Endothelial cell of umbilical vein (primary cell): Measurements from ENCODE around the gene SLC41A3. TPM values are rescaled to one million over a fixed set of nuclear protein-coding genes. Genes with fewer than 3 reads are reported as not detected.

ENCODE experiments used
- BruUV-seq: library from RNA; stranded (reverse); fragments of 400-500 nt; replicated peaks from 2 replicates; lab custom pipeline; 2021; lab: Mats Ljungman, UMichigan
- CTCF ChIA-PET: fragments of 300-600, 350-600 bp; sonication (Branson Sonifier 250); formaldehyde crosslinking; loops from one replicate; lab custom pipeline; 2021; ENCODE audit warnings: antibody characterized with exemption, inconsistent platforms; lab: Charles Lee
- POLR2A ChIA-PET: fragments of 300-600, 350-600 bp; sonication (Branson Sonifier 250); formaldehyde crosslinking; loops from one replicate; lab custom pipeline; 2021; ENCODE audit warnings: antibody characterized with exemption, inconsistent platforms; lab: Charles Lee
- DNase-seq: peaks from one replicate; pipeline ENCODE4 v3.0.0-alpha.2; 2011; ENCODE audit warnings: low read depth, low spot score
- FAIRE-seq: peaks from 2 replicates; lab custom pipeline; 2011; peaks lifted over from hg19 to GRCh38; lab: Jason Lieb, UNC
- H2AFZ ChIP-seq: 2 replicates; pipeline ENCODE4 v1.6.0; 2012; ENCODE audit warnings: low read depth, low read length, control low read depth, inconsistent platforms
- H3K27ac ChIP-seq: 2 replicates; pipeline ENCODE4 v1.5.1; 2011; ENCODE audit warnings: low read depth, mild to moderate bottlenecking, control low read depth, low read length, moderate library complexity; ENCODE audit not compliant: insufficient read depth
- H3K27me3 ChIP-seq, 2 experiments: 2 replicates each; pipeline versions ENCODE4 v1.6.0 to v1.6.1; 2011; ENCODE audit warnings: low read length in 2 of 2, mixed read lengths in 1 of 2; ENCODE audit not compliant: control insufficient read depth in 2 of 2, insufficient read depth in 2 of 2
- H3K36me3 ChIP-seq, 2 experiments: 2 replicates in 1 of 2; 3 replicates in 1 of 2; pipeline ENCODE4 v1.5.1; 2011; ENCODE audit warnings: low read length in 2 of 2, mild to moderate bottlenecking in 1 of 2, moderate library complexity in 1 of 2; ENCODE audit not compliant: control insufficient read depth in 2 of 2, insufficient read depth in 2 of 2; ENCODE audit errors: extremely low read depth in 1 of 2
- H3K4me1 ChIP-seq: 3 replicates; pipeline ENCODE4 v1.5.1; 2011; ENCODE audit warnings: mild to moderate bottlenecking, low read length; ENCODE audit not compliant: control insufficient read depth, insufficient read depth; ENCODE audit errors: extremely low read depth
- H3K4me2 ChIP-seq: 2 replicates; pipeline ENCODE4 v1.6.1; 2011; ENCODE audit warnings: low read length, control low read depth, mixed read lengths; ENCODE audit not compliant: insufficient read depth
- H3K4me3 ChIP-seq, 3 experiments: fragments of 200-600 bp in 1 of 3; sonication (generic), shearing (Covaris generic) in 1 of 3; replicated peaks in 1 of 3; 2 replicates each; pipeline ENCODE4 v1.5.1; 2011 to 2016; ENCODE audit warnings: control low read depth in 3 of 3, low read length in 3 of 3, mild to moderate bottlenecking in 2 of 3, inconsistent platforms in 1 of 3, low read depth in 1 of 3, moderate library complexity in 1 of 3; ENCODE audit not compliant: insufficient read depth in 1 of 3
- H3K79me2 ChIP-seq: 2 replicates; pipeline ENCODE4 v1.6.0; 2012; ENCODE audit warnings: low read length, inconsistent platforms; ENCODE audit not compliant: control insufficient read depth, insufficient read depth
- H3K9ac ChIP-seq: replicated peaks from 2 replicates; pipeline ENCODE3; 2011; ENCODE audit warnings: low read length, control low read depth; ENCODE audit not compliant: insufficient read depth; ENCODE audit errors: extremely low read depth
- H3K9me1 ChIP-seq: replicated peaks from 3 replicates; pipeline ENCODE4 v1.6.0; 2011; ENCODE audit warnings: mild to moderate bottlenecking, low read length; ENCODE audit not compliant: control insufficient read depth, insufficient read depth; ENCODE audit errors: extremely low read depth
- H3K9me3 ChIP-seq: replicated peaks from 2 replicates; pipeline ENCODE4 v1.5.1; 2012; ENCODE audit warnings: low read length, inconsistent platforms; ENCODE audit not compliant: control insufficient read depth, insufficient read depth
- H4K20me1 ChIP-seq: replicated peaks from 2 replicates; pipeline ENCODE3; 2011; ENCODE audit warnings: mild to moderate bottlenecking, low read length; ENCODE audit not compliant: control insufficient read depth, insufficient read depth; ENCODE audit errors: extremely low read depth
- EZH2 ChIP-seq: IDR thresholded peaks from 2 replicates; pipeline ENCODE4 v1.6.1; 2012; ENCODE audit warnings: borderline replicate concordance, low read depth, mild to moderate bottlenecking, moderate library complexity, low read length, inconsistent platforms; ENCODE audit not compliant: severe bottlenecking
- FOS ChIP-seq: IDR thresholded peaks from 2 replicates; pipeline ENCODE4 v1.6.1; 2011; ENCODE audit warnings: mild to moderate bottlenecking, low read length, moderate library complexity, borderline replicate concordance; ENCODE audit not compliant: insufficient read depth
- GATA2 ChIP-seq: IDR thresholded peaks from 2 replicates; pipeline ENCODE4 v1.7.0; 2011; ENCODE audit warnings: low read depth, mild to moderate bottlenecking, moderate library complexity, mixed read lengths, low read length; ENCODE audit not compliant: insufficient read length, insufficient read depth
- JUN ChIP-seq: IDR thresholded peaks from 2 replicates; pipeline ENCODE4 v1.6.1; 2011; ENCODE audit warnings: borderline replicate concordance, low read depth; ENCODE audit not compliant: insufficient read length, insufficient read depth
- MYC ChIP-seq: IDR thresholded peaks from one replicate; pipeline ENCODE4 v1.6.1; 2011; ENCODE audit warnings: mild to moderate bottlenecking, low read depth, low read length
- POLR2A ChIP-seq: IDR thresholded peaks from 2 replicates; pipeline ENCODE4 v1.6.1; 2012; ENCODE audit warnings: low read depth, mild to moderate bottlenecking, control low read depth, low read length
- POLR2AphosphoS5 ChIP-seq: IDR thresholded peaks from 2 replicates; pipeline ENCODE4 v1.6.1; 2012; ENCODE audit warnings: low read depth, mild to moderate bottlenecking, control low read depth, low read length, moderate library complexity; ENCODE audit not compliant: insufficient read depth
- dilution Hi-C: fragments of 300-500 bp; cut with MboI; formaldehyde crosslinking; loops from one replicate; pipeline ENCODE4 v1.15.0; 2019; ENCODE audit warnings: low sequenced_read_pairs; ENCODE audit not compliant: extremely low pct_ligation_motif_present
- intact Hi-C: fragments of 100-400 bp; cut with micrococcal nuclease; formaldehyde crosslinking; loops from one replicate; pipeline ENCODE4 v1.10.0; 2022
- polyA plus RNA-seq, 4 experiments: library from polyadenylated mRNA; depleted of rRNA in 3 of 4; stranded (reverse) in 3 of 4; unstranded in 1 of 4; fragments of >200 nt; gene quantifications; 2 replicates each; pipeline versions ENCODE4 v1.2.1 to v1.2.3, GENCODE V29; 2011 to 2012; ENCODE audit warnings: missing spikeins in 1 of 4
- total RNA-seq: library from RNA; stranded (reverse); gene quantifications from 2 replicates; pipeline ENCODE4 v1.2.3, GENCODE V29; 2021
- TF ChIP-seq, protein P1 (sequence below), 2 donors: IDR thresholded peaks; 1 replicate in 1 of 2; 2 replicates in 1 of 2; pipeline ENCODE4 v1.5.1; 2011; ENCODE audit warnings: low read length in 2 of 2, mild to moderate bottlenecking in 2 of 2, moderate library complexity in 2 of 2, control low read depth in 1 of 2, inconsistent platforms in 1 of 2, low read depth in 1 of 2; ENCODE audit not compliant: insufficient read depth in 1 of 2; ENCODE audit errors: extremely low read depth in 1 of 2
- TF ChIP-seq, protein P2 (sequence below): IDR thresholded peaks from 2 replicates; pipeline ENCODE4 v1.6.1; 2011; ENCODE audit not compliant: insufficient read depth, insufficient read length

Gene SLC41A3
- total and polyA plus RNA-seq, 2 donors (not counting 3 experiments of a cell fraction or from before 2014, with no cell fraction given): 52.5 to 118 TPM

DNA sequence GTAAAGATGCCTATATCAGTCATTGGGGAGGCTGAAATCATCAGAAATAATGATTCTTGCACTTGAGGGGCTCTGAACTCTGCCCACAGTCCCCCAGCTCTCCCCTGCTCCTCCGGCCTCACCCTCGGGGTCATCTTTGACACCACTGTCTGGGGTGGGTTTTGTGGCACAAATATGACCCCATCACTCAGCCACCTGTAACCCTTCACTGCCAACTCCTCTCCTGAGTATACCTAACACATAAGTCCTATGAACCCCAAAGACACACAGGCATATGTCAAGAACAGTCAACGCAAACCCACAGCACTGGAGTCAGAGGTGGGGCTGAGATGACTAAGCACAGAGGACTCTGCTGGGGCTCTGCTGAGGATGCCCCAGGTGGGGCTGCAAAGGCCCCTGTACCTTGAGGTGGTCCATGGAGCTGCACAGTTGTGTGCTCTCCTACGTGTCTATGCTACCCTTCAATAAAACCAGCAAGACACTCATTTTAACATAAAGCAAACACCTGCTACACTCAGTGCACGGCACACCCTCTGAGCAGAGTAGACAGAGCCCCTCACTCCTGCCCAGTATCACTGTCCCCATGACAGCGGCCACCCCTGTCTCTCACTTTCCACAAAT is 29.9 kb downstream of the SLC41A3 start:
- no peak for FAIRE-seq
- no peaks in the 10 kb centered on the region for H4K20me1 ChIP-seq
- H3K27ac ChIP-seq: no peak overlapping the region
- H3K4me3 ChIP-seq: no peak overlapping the region
- no peaks in the 10 kb centered on the region for H3K79me2 ChIP-seq
- intact Hi-C loops (no loop called here), dilution Hi-C loops (no loop called here)
- DNase-seq: no peak
- CTCF ChIA-PET: no interaction called here
- no peak overlapping the region for H3K4me2 ChIP-seq
- no peak overlapping the region for H3K9ac ChIP-seq
- no peak for TF ChIP-seq POLR2AphosphoS5
- TF ChIP-seq, protein P1, sequence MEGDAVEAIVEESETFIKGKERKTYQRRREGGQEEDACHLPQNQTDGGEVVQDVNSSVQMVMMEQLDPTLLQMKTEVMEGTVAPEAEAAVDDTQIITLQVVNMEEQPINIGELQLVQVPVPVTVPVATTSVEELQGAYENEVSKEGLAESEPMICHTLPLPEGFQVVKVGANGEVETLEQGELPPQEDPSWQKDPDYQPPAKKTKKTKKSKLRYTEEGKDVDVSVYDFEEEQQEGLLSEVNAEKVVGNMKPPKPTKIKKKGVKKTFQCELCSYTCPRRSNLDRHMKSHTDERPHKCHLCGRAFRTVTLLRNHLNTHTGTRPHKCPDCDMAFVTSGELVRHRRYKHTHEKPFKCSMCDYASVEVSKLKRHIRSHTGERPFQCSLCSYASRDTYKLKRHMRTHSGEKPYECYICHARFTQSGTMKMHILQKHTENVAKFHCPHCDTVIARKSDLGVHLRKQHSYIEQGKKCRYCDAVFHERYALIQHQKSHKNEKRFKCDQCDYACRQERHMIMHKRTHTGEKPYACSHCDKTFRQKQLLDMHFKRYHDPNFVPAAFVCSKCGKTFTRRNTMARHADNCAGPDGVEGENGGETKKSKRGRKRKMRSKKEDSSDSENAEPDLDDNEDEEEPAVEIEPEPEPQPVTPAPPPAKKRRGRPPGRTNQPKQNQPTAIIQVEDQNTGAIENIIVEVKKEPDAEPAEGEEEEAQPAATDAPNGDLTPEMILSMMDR (IDR thresholded peaks at IDR 0.05; ENCODE audit: extremely low read depth in 1 of 2, insufficient read depth in 1 of 2, low read depth in 1 of 2, low read length in 2 of 2): no peak
- TF ChIP-seq GATA2: no peak
- no peak for TF ChIP-seq POLR2A
- no peak for TF ChIP-seq MYC
- no peak for TF ChIP-seq FOS
- no peak for TF ChIP-seq JUN
- TF ChIP-seq EZH2: no peak
- TF ChIP-seq, protein P2, sequence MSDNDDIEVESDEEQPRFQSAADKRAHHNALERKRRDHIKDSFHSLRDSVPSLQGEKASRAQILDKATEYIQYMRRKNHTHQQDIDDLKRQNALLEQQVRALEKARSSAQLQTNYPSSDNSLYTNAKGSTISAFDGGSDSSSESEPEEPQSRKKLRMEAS: no peak
- H3K36me3 ChIP-seq: peaks cover 0 to 2% of the 10 kb centered on the region in 2 experiments
- H3K9me3 ChIP-seq: no peaks in the 10 kb centered on the region
- no TSS peak for BruUV-seq
- no peaks in the 10 kb centered on the region for H3K27me3 ChIP-seq
- no peaks in the 10 kb centered on the region for H3K4me1 ChIP-seq
- no peak overlapping the region for H2AFZ ChIP-seq
- no peaks in the 10 kb centered on the region for H3K9me1 ChIP-seq
- POLR2A ChIA-PET: no interaction called here
